Placental epithelial cell (primary cell): Measurements from ENCODE around the gene CASZ1. TPM values are rescaled to one million over a fixed set of nuclear protein-coding genes. Genes with fewer than 3 reads are reported as not detected.

ENCODE experiments used
- small RNA-seq: library from RNA; depleted of rRNA; stranded (forward); fragments of <200 nt; gene quantifications from one replicate; pipeline ENCODE3, GENCODE V24; 2012
- total RNA-seq: library from RNA; depleted of rRNA; stranded (reverse); fragments of >200 nt; gene quantifications from 2 replicates; pipeline ENCODE4 v1.2.3, GENCODE V29; 2012

Gene CASZ1, protein sequence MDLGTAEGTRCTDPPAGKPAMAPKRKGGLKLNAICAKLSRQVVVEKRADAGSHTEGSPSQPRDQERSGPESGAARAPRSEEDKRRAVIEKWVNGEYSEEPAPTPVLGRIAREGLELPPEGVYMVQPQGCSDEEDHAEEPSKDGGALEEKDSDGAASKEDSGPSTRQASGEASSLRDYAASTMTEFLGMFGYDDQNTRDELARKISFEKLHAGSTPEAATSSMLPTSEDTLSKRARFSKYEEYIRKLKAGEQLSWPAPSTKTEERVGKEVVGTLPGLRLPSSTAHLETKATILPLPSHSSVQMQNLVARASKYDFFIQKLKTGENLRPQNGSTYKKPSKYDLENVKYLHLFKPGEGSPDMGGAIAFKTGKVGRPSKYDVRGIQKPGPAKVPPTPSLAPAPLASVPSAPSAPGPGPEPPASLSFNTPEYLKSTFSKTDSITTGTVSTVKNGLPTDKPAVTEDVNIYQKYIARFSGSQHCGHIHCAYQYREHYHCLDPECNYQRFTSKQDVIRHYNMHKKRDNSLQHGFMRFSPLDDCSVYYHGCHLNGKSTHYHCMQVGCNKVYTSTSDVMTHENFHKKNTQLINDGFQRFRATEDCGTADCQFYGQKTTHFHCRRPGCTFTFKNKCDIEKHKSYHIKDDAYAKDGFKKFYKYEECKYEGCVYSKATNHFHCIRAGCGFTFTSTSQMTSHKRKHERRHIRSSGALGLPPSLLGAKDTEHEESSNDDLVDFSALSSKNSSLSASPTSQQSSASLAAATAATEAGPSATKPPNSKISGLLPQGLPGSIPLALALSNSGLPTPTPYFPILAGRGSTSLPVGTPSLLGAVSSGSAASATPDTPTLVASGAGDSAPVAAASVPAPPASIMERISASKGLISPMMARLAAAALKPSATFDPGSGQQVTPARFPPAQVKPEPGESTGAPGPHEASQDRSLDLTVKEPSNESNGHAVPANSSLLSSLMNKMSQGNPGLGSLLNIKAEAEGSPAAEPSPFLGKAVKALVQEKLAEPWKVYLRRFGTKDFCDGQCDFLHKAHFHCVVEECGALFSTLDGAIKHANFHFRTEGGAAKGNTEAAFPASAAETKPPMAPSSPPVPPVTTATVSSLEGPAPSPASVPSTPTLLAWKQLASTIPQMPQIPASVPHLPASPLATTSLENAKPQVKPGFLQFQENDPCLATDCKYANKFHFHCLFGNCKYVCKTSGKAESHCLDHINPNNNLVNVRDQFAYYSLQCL (N-terminal part only)
- 0.39 and 3.4 TPM in 2 replicates for total RNA-seq

DNA sequence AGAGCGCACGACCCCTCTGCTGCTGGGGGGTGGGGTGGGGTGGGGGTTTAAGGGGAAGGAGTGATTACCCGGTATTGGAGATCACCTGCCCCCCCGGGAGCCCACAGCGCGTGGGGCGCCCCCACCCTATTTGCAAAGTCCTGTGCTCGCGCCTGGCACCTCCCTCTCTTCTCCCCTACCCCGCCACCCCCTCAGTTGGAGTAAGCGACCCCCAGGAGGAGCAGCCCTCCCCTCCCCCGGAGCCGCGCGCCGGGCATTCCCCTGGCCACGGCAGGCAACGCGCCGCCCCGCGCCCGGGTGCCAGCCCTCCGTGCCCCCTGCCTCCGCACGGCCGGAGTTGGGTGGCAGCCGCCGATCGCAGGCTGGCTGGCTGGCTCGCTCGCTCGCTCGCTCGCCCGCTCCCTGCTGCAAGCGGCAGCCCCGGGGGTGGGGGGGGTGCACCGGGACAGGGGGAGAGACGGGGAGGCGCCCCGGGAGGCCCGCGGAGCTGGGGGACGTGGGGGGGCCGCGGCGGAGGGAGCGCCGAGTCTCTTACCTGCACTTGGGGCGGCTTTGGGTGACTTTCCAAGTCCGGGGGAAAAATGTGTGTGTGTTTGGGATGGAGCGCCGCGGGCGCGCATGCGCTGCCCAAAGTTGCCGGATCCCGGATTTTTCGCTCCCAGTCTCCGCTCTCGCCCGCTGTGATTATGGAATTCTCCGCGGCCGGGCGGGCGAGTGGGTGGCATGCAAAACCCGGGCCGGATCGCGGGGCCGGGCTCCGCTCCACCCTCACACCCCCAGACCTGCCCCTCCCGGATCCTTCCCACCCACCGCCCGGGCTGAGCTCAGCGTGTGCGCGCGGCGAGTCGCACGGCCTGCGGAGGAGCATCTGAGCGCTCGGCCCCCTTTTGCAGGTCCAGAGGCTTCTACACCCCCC is at the start of gene CASZ1:
Gene CASZ1, minus strand, starts transcription at position 618 of the 916 bp plus-strand sequence. CDS start 102,757 bp downstream, outside the sequence.

Small RNAs within 50 kb of the gene (small RNA-seq; reads per million reads assigned to genes)
- gene RN7SL614P = not detected

Other genes starting within 250 kb of the CASZ1 start
- 44.9 and 82.8 TPM in 2 replicates for gene TARDBP, start 216.0 kb upstream of the CASZ1 start, total RNA-seq